GM12891 (cell line): Measurements from ENCODE around the gene COX6A2.

ENCODE experiments used
- POLR2A ChIP-seq: IDR thresholded peaks from 2 replicates; pipeline ENCODE4 v1.6.1; 2011; ENCODE audit warnings: low read depth, low read length, control low read depth
- SPI1 ChIP-seq: IDR thresholded peaks from 2 replicates; pipeline ENCODE4 v1.6.1; 2011; ENCODE audit warnings: low read depth, low read length, control low read depth

- no peak for TF ChIP-seq POLR2A
- no peak for TF ChIP-seq SPI1
Measured at GRCh38 chr16:31412750-31413149, 15.4 kb downstream of the COX6A2 start.
